Stomach (tissue), 9 donors: ENCODE results near the gene MTF1. TPM values are rescaled to one million over a fixed set of nuclear protein-coding genes. Genes with fewer than 3 reads are reported as not detected.

Experiments used
- DNase-seq, 2 donors: peaks; one replicate each; pipeline versions ENCODE4 v3.0.0 to v3.0.0-alpha.2; 2013 to 2019
- H3K27ac ChIP-seq, 5 donors: fragments of 200-600 bp in 4 of 5; sonication (generic) in 4 of 5; one replicate each; pipeline ENCODE4 v1.5.1; 2013 to 2019; ENCODE audit warnings: mild to moderate bottlenecking in 1 of 5, moderate library complexity in 1 of 5
- H3K27me3 ChIP-seq, 3 donors: fragments of 200-600 bp; sonication (generic); one replicate each; pipeline ENCODE4 v1.5.1; 2017 to 2019; ENCODE audit warnings: mixed run types in 1 of 3
- H3K36me3 ChIP-seq, 4 donors: fragments of 200-600 bp; sonication (generic); 1 replicate in 3 of 4; 2 replicates in 1 of 4; pipeline ENCODE4 v1.5.1; 2016 to 2019
- H3K4me1 ChIP-seq, 4 donors: fragments of 200-600 bp; sonication (generic); one replicate each; pipeline ENCODE4 v1.5.1; 2016 to 2019
- H3K4me3 ChIP-seq, 4 donors: fragments of 200-600 bp; sonication (generic) in 3 of 4; one replicate each; pipeline ENCODE4 v1.5.1; 2016 to 2019; ENCODE audit warnings: mild to moderate bottlenecking in 1 of 4
- H3K9me3 ChIP-seq, 4 donors: fragments of 200-600 bp; sonication (generic); one replicate each; pipeline ENCODE4 v1.5.1; 2016 to 2019
- CTCF ChIP-seq, 7 experiments: fragments of 450-650 bp in 4 of 7; fragments of 200-600 bp in 3 of 7; sonication (generic) in 3 of 7; IDR thresholded peaks; one replicate each; pipeline ENCODE4 v1.5.1; 2016 to 2019; ENCODE audit warnings: antibody characterized with exemption in 7 of 7, control low read depth in 2 of 7, mild to moderate bottlenecking in 1 of 7
- EP300 ChIP-seq: sonication (generic); formaldehyde crosslinking; IDR thresholded peaks from one replicate; pipeline ENCODE4 v1.6.1; 2017; ENCODE audit warnings: antibody characterized with exemption
- POLR2A ChIP-seq, 4 donors: fragments of 450-650 bp; IDR thresholded peaks; one replicate each; pipeline ENCODE4 v1.6.1; 2016; ENCODE audit warnings: antibody characterized with exemption in 4 of 4, control low read depth in 2 of 4, mild to moderate bottlenecking in 1 of 4, moderate library complexity in 1 of 4
- POLR2AphosphoS5 ChIP-seq, 3 donors: sonication (generic); formaldehyde crosslinking; IDR thresholded peaks; one replicate each; pipeline ENCODE4 v1.6.1; 2016; ENCODE audit warnings: antibody characterized with exemption in 3 of 3
- WGBS, 5 donors: extraction: QIAGEN DNeasy Blood & Tissue Kit in 3 of 5; methylation state at CpG; one replicate each; pipeline versions ENCODE4 v1.1.5 to v1.1.7; 2013 to 2018; 5-methylcytosine and 5-hydroxymethylcytosine counted together
- intact Hi-C: fragments of 100-400 bp; cut with DNase I; formaldehyde crosslinking; loops from one replicate; pipeline ENCODE4 v1.15.1; 2023; ENCODE audit warnings: low total_unique reads
- polyA plus RNA-seq, 3 donors: library from polyadenylated mRNA; stranded (reverse); fragments of 200-250 nt; gene quantifications; one replicate each; pipeline ENCODE4 v1.2.3, GENCODE V29; 2013
- total RNA-seq, 5 donors: library from RNA; depleted of rRNA; stranded (reverse); fragments of >200 nt; gene quantifications; one replicate each; pipeline versions ENCODE4 v1.1.0 to v1.2.3, GENCODE V29; 2014 to 2016
- donor health status: healthy with polysubstance abuse.
- donor health status: Bipolar disorder and iron deficiency.
- donor health status: healthy.

Gene MTF1
- total and polyA plus RNA-seq, 8 donors = 1.2 to 5.4 (median 2.8) TPM

GRCh38 chr1:37862330-37862729 lies 2.9 kb upstream of the MTF1 start:
- H3K36me3 ChIP-seq = peaks cover 28 to 69% (median 68%) of the 10 kb centered on the region in 4 donors
- H3K4me1 ChIP-seq = peaks cover 15 to 29% (median 24%) of the 10 kb centered on the region in 4 donors
- no peak for DNase-seq
- TF ChIP-seq CTCF (IDR thresholded peaks at IDR 0.05) (no peak), EP300 (no peak), POLR2A (IDR thresholded peaks at IDR 0.05) (no peak), POLR2AphosphoS5 (IDR thresholded peaks at IDR 0.05) (peak in 1 of 3 donors; percentile 13)
- no peaks in the 10 kb centered on the region for H3K9me3 ChIP-seq
- WGBS, 5 donors = 50 to 57% (median 53%) methylated on average over 3 of the region's 3 CpGs
- H3K27me3 ChIP-seq = no peaks in the 10 kb centered on the region
- intact Hi-C loops = no loop called here
- peak overlapping the region in 4 of 5 donors; percentile 5 to 57 (median 24) for H3K27ac ChIP-seq
- H3K4me3 ChIP-seq = no peak overlapping the region

- TF ChIP-seq EP300 (no peak), POLR2AphosphoS5 (IDR thresholded peaks at IDR 0.05) (no peak), POLR2A (IDR thresholded peaks at IDR 0.05) (no peak), CTCF (IDR thresholded peaks at IDR 0.05) (no peak)
- 81 to 89% (median 87%) methylated on average over 2 to 4 of the region's 4 CpGs for WGBS, 5 donors
- Histone ChIP-seq H3K4me1 (peaks cover 15 to 41% (median 35%) of the 10 kb centered on the region in 4 donors), H3K9me3 (no peaks in the 10 kb centered on the region), H3K27me3 (no peaks in the 10 kb centered on the region), H3K27ac (no peak overlapping the region), H3K4me3 (no peak overlapping the region), H3K36me3 (peaks cover 31 to 69% (median 67%) of the 10 kb centered on the region in 4 donors)
- no peak for DNase-seq
- intact Hi-C loops = no loop called here
Observed at GRCh38 chr1:37861151-37861550, 1.8 kb upstream of the MTF1 start.

- Histone ChIP-seq H3K36me3 (peaks cover 26 to 67% (median 63%) of the 10 kb centered on the region in 4 donors), H3K27ac (peak overlapping the region; percentile 87 to 96 (median 92)), H3K9me3 (no peaks in the 10 kb centered on the region), H3K27me3 (no peaks in the 10 kb centered on the region), H3K4me3 (peak overlapping the region; percentile 72 to 95 (median 91)), H3K4me1 (peaks cover 15 to 49% (median 43%) of the 10 kb centered on the region in 4 donors)
- intact Hi-C loops = no loop called here
- WGBS, 5 donors = 21 to 24% (median 23%) methylated on average over 5 of the region's 5 CpGs
- TF ChIP-seq POLR2A (IDR thresholded peaks at IDR 0.05) = no peak
- TF ChIP-seq CTCF (IDR thresholded peaks at IDR 0.05) = peak in 2 of 7 experiments; percentile 1 to 17
- no peak for DNase-seq
Observed at GRCh38 chr1:37860346-37860666, 914 bp upstream of the MTF1 start.

- Histone ChIP-seq H3K27me3 (no peaks in the 10 kb centered on the region), H3K36me3 (peaks cover 16 to 67% (median 63%) of the 10 kb centered on the region in 4 donors), H3K27ac (peak overlapping the region; percentile 80 to 96 (median 92)), H3K4me3 (peak overlapping the region; percentile 72 to 95 (median 91)), H3K9me3 (no peaks in the 10 kb centered on the region), H3K4me1 (peaks cover 15 to 62% (median 55%) of the 10 kb centered on the region in 4 donors)
- no peak for TF ChIP-seq POLR2A (IDR thresholded peaks at IDR 0.05)
- TF ChIP-seq POLR2AphosphoS5 (IDR thresholded peaks at IDR 0.05) = no peak
- no peak for TF ChIP-seq CTCF (IDR thresholded peaks at IDR 0.05)
- no peak for TF ChIP-seq EP300
- intact Hi-C loops = no loop called here
- 1 to 2% (median 2%) methylated on average over 20 to 21 of the region's 21 CpGs for WGBS, 5 donors
- no peak for DNase-seq
Observed at GRCh38 chr1:37858931-37859506, 373 bp downstream of the MTF1 start.
